ENCODE measurements around the gene PDE3A.

The PDE3A gene

DNA sequence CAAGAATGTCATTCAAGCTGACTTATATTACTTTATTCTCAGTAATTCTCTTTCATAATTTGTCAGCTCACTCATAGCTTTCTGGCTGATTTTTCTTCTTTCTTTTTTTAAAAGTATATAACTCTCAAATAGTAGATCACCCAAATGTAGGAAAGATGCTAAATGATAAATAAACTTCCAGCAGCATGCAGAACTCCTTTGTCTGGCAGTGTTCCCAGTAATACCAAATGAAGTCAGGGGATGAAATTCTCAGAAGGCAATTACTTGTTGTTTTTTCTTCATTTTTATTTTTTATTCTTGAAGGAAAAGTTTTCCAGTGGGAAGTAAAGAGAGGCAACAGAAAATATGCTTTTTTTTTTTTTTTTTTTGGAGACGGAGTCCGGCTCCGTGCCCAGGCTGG is 193.5 kb downstream of the PDE3A start:
- Histone ChIP-seq H3K36me3 (ENCODE audit: low read depth) (no peaks in the 10 kb centered on the region), H3K27me3 (ENCODE audit: insufficient read depth, poor library complexity, severe bottlenecking) (no peaks in the 10 kb centered on the region), H3K27ac (ENCODE audit: poor library complexity, severe bottlenecking) (no peak overlapping the region), H3K4me1 (ENCODE audit: insufficient read depth, poor library complexity, severe bottlenecking) (no peaks in the 10 kb centered on the region), H3K9me3 (ENCODE audit: severe bottlenecking) (no peaks in the 10 kb centered on the region), H3K4me3 (ENCODE audit: severe bottlenecking) (no peak overlapping the region)
- no peak for DNase-seq (ENCODE audit: low spot score)
- ATAC-seq (ENCODE audit: low read depth): no peak
- TF ChIP-seq, protein P1, sequence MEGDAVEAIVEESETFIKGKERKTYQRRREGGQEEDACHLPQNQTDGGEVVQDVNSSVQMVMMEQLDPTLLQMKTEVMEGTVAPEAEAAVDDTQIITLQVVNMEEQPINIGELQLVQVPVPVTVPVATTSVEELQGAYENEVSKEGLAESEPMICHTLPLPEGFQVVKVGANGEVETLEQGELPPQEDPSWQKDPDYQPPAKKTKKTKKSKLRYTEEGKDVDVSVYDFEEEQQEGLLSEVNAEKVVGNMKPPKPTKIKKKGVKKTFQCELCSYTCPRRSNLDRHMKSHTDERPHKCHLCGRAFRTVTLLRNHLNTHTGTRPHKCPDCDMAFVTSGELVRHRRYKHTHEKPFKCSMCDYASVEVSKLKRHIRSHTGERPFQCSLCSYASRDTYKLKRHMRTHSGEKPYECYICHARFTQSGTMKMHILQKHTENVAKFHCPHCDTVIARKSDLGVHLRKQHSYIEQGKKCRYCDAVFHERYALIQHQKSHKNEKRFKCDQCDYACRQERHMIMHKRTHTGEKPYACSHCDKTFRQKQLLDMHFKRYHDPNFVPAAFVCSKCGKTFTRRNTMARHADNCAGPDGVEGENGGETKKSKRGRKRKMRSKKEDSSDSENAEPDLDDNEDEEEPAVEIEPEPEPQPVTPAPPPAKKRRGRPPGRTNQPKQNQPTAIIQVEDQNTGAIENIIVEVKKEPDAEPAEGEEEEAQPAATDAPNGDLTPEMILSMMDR (IDR thresholded peaks at IDR 0.05; ENCODE audit: poor library complexity, severe bottlenecking): no peak

DNA sequence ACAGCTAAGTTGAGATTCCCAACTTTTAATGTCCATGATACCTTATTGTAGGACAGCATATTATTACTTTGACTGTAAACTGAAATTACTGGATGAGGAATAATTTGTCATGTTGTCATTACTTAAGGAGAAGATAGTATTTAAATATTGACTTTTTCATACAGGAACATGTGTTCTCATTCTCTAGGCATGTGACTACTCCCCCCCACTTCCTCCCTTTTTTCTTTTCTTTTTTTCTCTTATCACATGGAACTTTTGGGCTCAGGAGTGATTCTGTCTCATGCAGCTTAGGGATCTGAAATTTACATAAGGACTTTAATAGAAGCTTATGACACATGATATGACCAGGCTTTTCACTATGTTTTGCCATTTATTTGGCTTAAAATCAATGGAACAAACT is 199.1 kb downstream of the PDE3A start:
- TF ChIP-seq, protein P1 (IDR thresholded peaks at IDR 0.05; ENCODE audit: poor library complexity, severe bottlenecking): no peak
- no peak overlapping the region for H3K27ac ChIP-seq (ENCODE audit: poor library complexity, severe bottlenecking)
- H3K36me3 ChIP-seq (ENCODE audit: low read depth): no peaks in the 10 kb centered on the region
- no peak for ATAC-seq (ENCODE audit: low read depth)
- H3K4me1 ChIP-seq (ENCODE audit: insufficient read depth, poor library complexity, severe bottlenecking): no peaks in the 10 kb centered on the region
- no peaks in the 10 kb centered on the region for H3K27me3 ChIP-seq (ENCODE audit: insufficient read depth, poor library complexity, severe bottlenecking)
- no peak for DNase-seq (ENCODE audit: low spot score)
- no peaks in the 10 kb centered on the region for H3K9me3 ChIP-seq (ENCODE audit: severe bottlenecking)
- H3K4me3 ChIP-seq (ENCODE audit: severe bottlenecking): no peak overlapping the region

DNA sequence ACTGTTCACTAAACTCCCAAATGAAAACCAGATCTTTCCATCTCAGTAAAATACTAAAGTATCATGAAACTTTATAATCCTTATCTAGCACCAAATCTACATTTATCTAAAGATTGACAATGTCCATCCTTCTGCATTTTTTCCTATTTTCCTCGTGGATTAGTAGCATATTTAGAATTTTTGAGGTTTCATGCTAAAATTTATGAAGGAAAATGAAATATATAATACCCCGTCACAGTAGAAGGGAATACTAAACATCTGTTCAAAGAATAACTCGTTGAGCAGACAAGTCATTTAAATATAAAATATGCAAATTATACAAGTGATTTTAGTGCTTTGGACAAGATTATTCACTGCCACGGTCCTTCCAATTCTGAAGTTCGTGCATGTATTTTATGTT is 204.1 kb downstream of the PDE3A start:
- no peak overlapping the region for H3K4me3 ChIP-seq (ENCODE audit: severe bottlenecking)
- TF ChIP-seq, protein P1 (IDR thresholded peaks at IDR 0.05; ENCODE audit: poor library complexity, severe bottlenecking): no peak
- no peak for ATAC-seq (ENCODE audit: low read depth)
- H3K4me1 ChIP-seq (ENCODE audit: insufficient read depth, poor library complexity, severe bottlenecking): no peaks in the 10 kb centered on the region
- H3K27ac ChIP-seq (ENCODE audit: poor library complexity, severe bottlenecking): no peak overlapping the region
- H3K27me3 ChIP-seq (ENCODE audit: insufficient read depth, poor library complexity, severe bottlenecking): no peaks in the 10 kb centered on the region
- no peaks in the 10 kb centered on the region for H3K36me3 ChIP-seq (ENCODE audit: low read depth)
- DNase-seq (ENCODE audit: low spot score): no peak
- H3K9me3 ChIP-seq (ENCODE audit: severe bottlenecking): no peaks in the 10 kb centered on the region

DNA sequence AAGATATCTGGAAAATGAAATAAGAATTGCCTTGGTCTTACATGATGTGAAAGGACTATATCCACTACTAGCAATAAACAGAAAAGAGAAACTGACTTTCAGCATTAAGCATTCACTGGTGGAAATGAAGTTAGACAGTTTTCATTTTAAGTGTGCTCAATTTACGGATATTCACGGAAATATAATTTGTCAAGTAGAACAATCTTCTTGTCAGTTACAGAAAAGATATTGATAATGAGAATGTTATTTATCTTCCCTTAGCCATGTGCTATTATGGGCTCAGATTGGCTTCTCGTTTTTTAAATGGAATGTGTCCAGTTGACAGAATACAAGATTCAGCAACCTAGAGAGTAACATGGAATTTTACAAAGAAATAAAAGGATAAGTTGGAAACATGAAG is 208.2 kb downstream of the PDE3A start:
- Histone ChIP-seq H3K36me3 (ENCODE audit: low read depth) (no peaks in the 10 kb centered on the region), H3K4me1 (ENCODE audit: insufficient read depth, poor library complexity, severe bottlenecking) (no peaks in the 10 kb centered on the region), H3K4me3 (ENCODE audit: severe bottlenecking) (no peak overlapping the region), H3K27ac (ENCODE audit: poor library complexity, severe bottlenecking) (no peak overlapping the region), H3K9me3 (ENCODE audit: severe bottlenecking) (no peaks in the 10 kb centered on the region), H3K27me3 (ENCODE audit: insufficient read depth, poor library complexity, severe bottlenecking) (no peaks in the 10 kb centered on the region)
- no peak for ATAC-seq (ENCODE audit: low read depth)
- TF ChIP-seq, protein P1 (IDR thresholded peaks at IDR 0.05; ENCODE audit: poor library complexity, severe bottlenecking): no peak
- no peak for DNase-seq (ENCODE audit: low spot score)

DNA sequence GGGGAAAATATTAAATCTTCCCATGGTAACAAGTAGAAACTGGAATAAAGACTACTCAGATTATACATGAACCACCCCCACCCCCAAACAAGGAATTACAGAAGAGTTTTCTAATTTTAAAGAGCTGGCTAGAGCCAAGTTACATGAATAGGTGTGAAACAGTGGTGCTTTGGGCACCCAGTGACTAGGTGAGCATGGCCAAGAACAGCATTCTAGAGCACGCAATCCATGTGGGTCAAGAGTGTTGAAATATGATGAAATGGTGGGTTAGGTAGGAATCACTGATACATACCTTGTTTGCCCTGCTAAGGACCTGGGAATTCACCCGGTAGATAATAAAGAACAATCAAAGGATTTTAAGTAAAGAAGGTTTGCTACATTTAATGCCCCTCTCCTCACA is 208.7 kb downstream of the PDE3A start:
- DNase-seq (ENCODE audit: low spot score): no peak
- no peaks in the 10 kb centered on the region for H3K36me3 ChIP-seq (ENCODE audit: low read depth)
- H3K9me3 ChIP-seq (ENCODE audit: severe bottlenecking): no peaks in the 10 kb centered on the region
- H3K4me3 ChIP-seq (ENCODE audit: severe bottlenecking): no peak overlapping the region
- no peaks in the 10 kb centered on the region for H3K4me1 ChIP-seq (ENCODE audit: insufficient read depth, poor library complexity, severe bottlenecking)
- H3K27me3 ChIP-seq (ENCODE audit: insufficient read depth, poor library complexity, severe bottlenecking): no peaks in the 10 kb centered on the region
- ATAC-seq (ENCODE audit: low read depth): no peak
- no peak overlapping the region for H3K27ac ChIP-seq (ENCODE audit: poor library complexity, severe bottlenecking)
- TF ChIP-seq, protein P1 (IDR thresholded peaks at IDR 0.05; ENCODE audit: poor library complexity, severe bottlenecking): no peak
